ENCODE measurements around the gene TLN1.

Gene TLN1

GRCh38 chr9:35756275-35757225 lies 24.6 kb upstream of the TLN1 start (continued):
- TF ChIP-seq PRDM2 (tag by site-specific recombination; IDR thresholded peaks at IDR 0.05; ENCODE audit: borderline replicate concordance) (no peak), ZNF843 (tag by site-specific recombination; IDR thresholded peaks at IDR 0.05) (0 out of 2 replicates have a peak, but pooled peaks have one; percentile 12), ZNF37A (tag by site-specific recombination; IDR thresholded peaks at IDR 0.05) (no peak), ZNF600 (tag by site-specific recombination; IDR thresholded peaks at IDR 0.05) (no peak), KLF17 (tag by site-specific recombination; IDR thresholded peaks at IDR 0.05) (no peak)

- Histone ChIP-seq H3K4me1 (ENCODE audit: control insufficient read depth, insufficient read depth, low read length) (peaks cover 3% of the 10 kb centered on the region), H3K4me3 (ENCODE audit: low read depth, low read length) (no peak overlapping the region), H3K9me3 (ENCODE audit: control insufficient read depth, insufficient read depth, low read depth, low read length) (no peaks in the 10 kb centered on the region), H3K27ac (ENCODE audit: extremely low read depth, low read depth, low read length) (no peak overlapping the region), H3K36me3 (ENCODE audit: control insufficient read depth in 2 of 2, insufficient read depth in 1 of 2, low read length in 2 of 2) (peaks cover 5 to 58% of the 10 kb centered on the region in 2 experiments; a peak in 1 of 3 replicates)
- ChIA-PET POLR2A (interaction anchor here (1.7 kb wide), 1 partner anchor 20 kb away, joined by 4 read pairs; no protein-coding TSS in a partner anchor), CTCF (interaction anchor here (0.6 to 1.6 kb wide), 4 partner anchors 20 to 141 kb away, joined by 3 to 6 read pairs (median 4); no protein-coding TSS in a partner anchor)
- TF ChIP-seq ZNF211 (tag by site-specific recombination; IDR thresholded peaks at IDR 0.05; ENCODE audit: low read depth) (no peak), ZNF223 (tag by site-specific recombination; IDR thresholded peaks at IDR 0.05) (no peak), ZBTB44 (tag by site-specific recombination; IDR thresholded peaks at IDR 0.05) (no peak), ZNF280C (tag by site-specific recombination; IDR thresholded peaks at IDR 0.05) (no peak), GLI2 (tag by site-specific recombination; IDR thresholded peaks at IDR 0.05; ENCODE audit: borderline replicate concordance, low read depth) (no peak), ZBTB6 (tag by site-specific recombination; IDR thresholded peaks at IDR 0.05) (no peak), ZNF621 (tag by site-specific recombination; IDR thresholded peaks at IDR 0.05) (no peak), ZNF404 (tag by site-specific recombination; IDR thresholded peaks at IDR 0.05) (no peak), ZIC2 (tag by site-specific recombination; IDR thresholded peaks at IDR 0.05) (no peak), RBAK (tag by site-specific recombination; IDR thresholded peaks at IDR 0.05) (no peak), ZNF585B (tag by site-specific recombination; IDR thresholded peaks at IDR 0.05) (no peak), ZNF843 (tag by site-specific recombination; IDR thresholded peaks at IDR 0.05) (no peak), GLIS2 (tag by site-specific recombination; IDR thresholded peaks at IDR 0.05) (no peak), ZNF747 (tag by site-specific recombination; IDR thresholded peaks at IDR 0.05) (no peak), ZNF214 (tag by site-specific recombination; IDR thresholded peaks at IDR 0.05; ENCODE audit: borderline replicate concordance) (no peak), ZBTB17 (tag by site-specific recombination; IDR thresholded peaks at IDR 0.05) (no peak), ZNF610 (tag by site-specific recombination; IDR thresholded peaks at IDR 0.05; ENCODE audit: borderline replicate concordance) (no peak), PRDM1 (tag by site-specific recombination; IDR thresholded peaks at IDR 0.05) (no peak), ZNF132 (tag by site-specific recombination; IDR thresholded peaks at IDR 0.05; ENCODE audit: borderline replicate concordance) (no peak)
These were observed 23.1 kb upstream of the TLN1 start for GRCh38 chr9:35755071-35755470.
